Suppressor macrophage treated with lipopolysaccharide for 1 hour (primary cell): Measurements from ENCODE around the gene HSH2D.

ENCODE experiments used
- DNase-seq, 3 donors: peaks; one replicate each; pipeline ENCODE4 v3.0.0-alpha.2; 2020 to 2022

HSH2D gene

GRCh38 chr19:16197188-16197621 is 53.7 kb downstream of the HSH2D start:
- DNase-seq = no peak

GRCh38 chr19:16197622-16198369 is 54.3 kb downstream of the HSH2D start, which contains the start of gene AP1M1:
Gene AP1M1, plus strand, starts transcription at chr19:16197911. Its CDS starts 116 bp downstream, at chr19:16198027.
- DNase-seq = peak; percentile 99

- peak in 1 of 3 donors; percentile 31 for DNase-seq
Measured at GRCh38 chr19:16198370-16198651, 54.8 kb downstream of the HSH2D start.

DNA sequence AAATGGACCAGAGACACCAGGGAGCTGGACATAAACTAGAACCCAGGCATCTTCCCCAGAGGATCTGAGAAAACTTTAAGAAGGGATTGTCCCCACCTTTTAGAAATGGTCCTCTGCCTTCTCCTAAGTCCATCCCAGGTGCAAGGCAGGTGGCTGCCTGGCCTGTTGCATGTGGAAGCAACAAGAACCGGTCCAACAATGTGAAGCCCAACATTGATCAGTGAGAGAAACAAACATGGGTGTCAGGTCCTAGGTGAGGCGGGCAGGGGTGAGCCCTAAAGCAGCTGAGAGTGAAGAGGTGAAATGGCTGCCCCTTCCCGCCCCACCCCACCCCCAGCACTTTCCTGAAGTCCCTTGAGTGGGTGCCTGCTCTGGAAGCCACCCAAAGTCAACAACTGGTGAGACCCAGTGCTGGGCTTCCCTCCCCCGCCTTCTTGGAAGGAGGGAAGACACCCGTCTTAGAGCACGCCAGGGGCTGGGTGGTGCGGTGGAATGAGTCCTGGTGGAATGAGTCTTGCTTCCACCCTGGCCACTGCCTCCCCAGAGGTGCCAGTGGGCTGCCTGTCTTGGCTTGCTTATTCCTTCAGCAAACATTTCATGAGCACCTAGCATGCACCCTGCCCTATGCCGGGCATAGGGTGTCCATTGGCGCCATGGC is 55.9 kb downstream of the HSH2D start:
- DNase-seq = no peak

GRCh38 chr19:16200038-16201010 is 56.8 kb downstream of the HSH2D start:
- DNase-seq = peak in 2 of 3 donors; percentile 10 to 16

DNA sequence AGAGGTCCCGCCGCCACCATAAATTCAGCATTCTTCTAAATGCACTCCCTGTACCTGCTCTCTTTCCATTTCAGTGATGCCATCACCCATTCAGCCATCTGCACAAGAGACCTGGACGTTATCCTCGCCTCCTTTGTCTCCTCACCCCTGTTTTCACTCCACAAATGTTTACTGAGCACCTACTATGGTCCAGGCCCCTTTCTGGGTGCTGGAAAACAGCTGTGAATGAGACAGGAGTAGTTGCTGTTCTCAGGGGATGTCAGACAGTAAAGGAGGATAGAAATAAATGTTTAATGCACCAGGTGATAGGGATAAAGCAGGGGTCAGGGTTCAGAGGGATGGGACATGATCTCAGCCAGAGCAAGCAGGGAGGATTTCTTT is 57.5 kb downstream of the HSH2D start:
- no peak for DNase-seq

DNA sequence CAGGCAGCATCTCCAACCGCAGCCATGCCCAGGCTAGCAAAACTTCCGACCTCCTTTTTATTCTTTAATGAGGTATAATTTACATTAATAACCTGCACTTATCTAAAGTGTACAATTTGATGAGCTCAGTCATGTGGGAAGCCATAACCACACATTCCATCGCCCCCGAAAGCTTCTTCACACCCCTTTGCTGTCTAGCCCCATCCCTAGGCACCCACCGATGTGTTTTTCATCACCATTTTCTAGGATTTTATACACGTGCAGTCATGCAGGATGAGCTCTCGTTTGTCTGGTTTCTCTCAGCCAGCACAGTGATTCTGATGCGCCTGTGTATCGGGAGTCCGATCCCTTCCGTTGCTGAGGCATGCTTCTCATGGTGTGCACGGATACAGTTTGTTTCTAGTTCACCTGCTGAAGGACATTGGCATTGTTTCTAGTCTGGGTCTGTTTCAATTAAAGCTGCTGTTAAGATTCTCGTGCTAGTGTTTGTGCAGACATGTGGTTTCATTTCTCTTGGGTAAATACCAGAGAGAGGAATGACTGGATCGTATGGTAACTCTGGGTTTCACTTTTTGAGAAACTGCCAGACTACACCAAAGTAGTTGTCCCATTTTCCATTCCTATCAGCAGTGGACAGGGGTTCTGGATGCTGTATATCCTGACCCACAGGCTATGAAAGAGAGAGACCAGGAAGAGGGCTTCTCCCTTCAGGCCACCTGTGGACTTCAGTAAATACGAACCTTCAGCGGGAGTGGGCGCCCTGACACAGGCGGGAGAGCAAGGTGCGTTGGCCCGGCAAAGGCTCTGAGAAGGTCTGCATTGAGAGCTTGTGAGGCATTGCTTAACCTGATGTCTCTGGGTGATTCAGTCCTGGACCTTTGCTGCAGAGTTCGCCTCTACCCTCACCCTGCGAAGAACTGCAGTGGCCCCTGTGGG is 59.1 kb downstream of the HSH2D start:
- DNase-seq = no peak

- no peak for DNase-seq
Measured at GRCh38 chr19:16203256-16204004, 59.9 kb downstream of the HSH2D start.

DNA sequence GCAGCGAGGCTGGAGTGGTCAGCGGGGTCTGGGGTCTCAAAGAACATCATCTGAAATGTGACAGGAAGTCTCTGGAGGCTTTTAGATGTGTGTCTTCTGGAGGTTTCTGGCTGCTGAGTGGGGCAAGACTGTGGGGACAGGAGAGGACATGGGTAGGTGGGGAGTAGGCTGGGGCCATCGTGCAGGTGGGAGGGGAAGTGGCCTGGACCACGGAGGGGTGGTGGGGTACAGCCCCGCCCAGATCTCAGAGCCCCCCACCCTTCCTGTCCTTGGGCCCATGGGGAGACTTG is 60.5 kb downstream of the HSH2D start:
- DNase-seq = no peak

DNA sequence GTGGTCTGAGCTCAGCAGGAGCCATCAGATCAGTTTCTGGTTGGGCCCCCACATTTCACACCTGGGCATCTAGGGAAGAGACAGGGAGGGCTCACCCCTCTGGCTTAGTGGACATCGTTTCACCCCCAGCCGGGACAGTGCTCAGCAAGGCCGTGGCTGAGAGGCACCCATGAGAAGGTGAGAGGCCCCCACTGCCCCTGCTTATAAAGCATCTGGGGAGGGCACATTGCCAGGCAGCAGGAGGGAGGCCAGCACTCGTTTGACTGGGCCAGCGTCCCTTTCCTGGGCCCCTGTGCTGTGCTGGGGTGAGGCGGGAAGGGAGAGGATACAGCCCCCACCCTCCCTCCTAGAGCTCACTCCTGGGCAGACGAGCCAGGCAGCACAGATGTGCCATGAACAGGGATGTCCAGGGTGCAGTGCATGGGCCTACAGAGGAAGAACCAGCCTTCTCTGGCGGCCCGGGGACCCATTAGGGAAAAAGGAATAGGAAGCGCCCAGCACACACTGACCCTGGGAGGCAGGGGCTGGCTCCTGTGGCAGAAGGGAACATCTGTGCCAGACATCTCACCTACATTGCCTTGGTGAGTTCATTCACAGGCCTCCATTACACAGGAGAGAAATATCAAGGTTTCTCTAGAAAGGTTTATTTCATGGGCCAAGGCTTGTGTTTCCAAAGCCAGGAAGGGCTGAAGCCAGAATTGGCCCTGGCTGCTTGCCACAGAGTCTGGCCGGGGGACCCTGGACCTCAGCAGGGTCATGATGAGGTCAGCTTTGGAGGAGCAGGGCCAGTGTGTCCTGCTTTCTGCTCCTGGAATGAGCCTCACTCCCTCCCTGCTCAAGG is 61.9 kb downstream of the HSH2D start:
- no peak for DNase-seq

DNA sequence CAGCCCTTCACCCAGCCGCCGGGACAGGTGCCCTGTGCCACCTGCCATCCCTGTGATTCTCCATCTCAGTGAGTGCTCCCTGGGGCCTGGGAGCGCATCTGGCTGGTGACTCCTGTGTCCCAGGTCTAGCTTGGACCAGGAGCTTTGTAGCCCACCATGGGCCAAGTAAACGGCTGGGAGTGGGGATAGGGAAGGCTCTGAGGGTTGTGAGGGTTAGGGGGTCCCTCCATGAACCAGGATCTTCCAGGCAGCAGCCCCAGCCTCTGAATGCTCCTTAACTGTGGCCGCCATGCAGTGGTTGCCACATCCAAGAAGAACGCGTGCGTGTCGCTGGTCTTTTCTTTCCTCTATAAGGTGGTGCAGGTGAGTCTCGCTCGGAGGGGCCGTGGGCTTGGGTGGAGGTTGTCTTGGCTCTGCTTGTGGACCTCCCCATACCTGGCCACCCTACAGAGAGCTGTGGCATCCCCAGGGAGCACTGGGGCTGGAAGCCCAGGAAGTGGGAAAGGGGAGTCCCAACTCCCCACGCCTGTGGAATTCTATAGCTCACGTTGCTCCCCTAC is 62.6 kb downstream of the HSH2D start:
- DNase-seq = no peak

GRCh38 chr19:16206637-16207036 is 63.2 kb downstream of the HSH2D start:
- DNase-seq = no peak

DNA sequence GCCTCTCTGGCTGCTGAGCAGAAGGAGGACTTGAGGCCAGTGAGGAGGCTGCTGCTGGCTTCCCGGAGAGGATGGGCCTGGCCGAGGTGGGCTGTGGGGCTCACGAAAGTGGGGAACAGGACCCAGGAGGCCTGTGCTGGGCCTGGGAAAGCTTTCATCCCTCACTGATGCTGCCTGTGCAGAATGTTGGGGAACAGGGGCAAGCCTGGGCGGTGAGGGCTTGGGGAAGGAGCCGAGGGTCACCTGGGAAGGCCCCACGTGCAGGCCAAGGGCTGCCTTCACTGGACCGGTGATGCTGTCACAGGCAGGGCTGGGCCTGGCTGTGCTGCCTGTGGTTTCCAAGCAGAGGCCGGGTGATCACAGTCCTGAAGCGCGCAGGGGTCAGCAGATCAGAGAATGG is 63.6 kb downstream of the HSH2D start:
- DNase-seq = no peak

DNA sequence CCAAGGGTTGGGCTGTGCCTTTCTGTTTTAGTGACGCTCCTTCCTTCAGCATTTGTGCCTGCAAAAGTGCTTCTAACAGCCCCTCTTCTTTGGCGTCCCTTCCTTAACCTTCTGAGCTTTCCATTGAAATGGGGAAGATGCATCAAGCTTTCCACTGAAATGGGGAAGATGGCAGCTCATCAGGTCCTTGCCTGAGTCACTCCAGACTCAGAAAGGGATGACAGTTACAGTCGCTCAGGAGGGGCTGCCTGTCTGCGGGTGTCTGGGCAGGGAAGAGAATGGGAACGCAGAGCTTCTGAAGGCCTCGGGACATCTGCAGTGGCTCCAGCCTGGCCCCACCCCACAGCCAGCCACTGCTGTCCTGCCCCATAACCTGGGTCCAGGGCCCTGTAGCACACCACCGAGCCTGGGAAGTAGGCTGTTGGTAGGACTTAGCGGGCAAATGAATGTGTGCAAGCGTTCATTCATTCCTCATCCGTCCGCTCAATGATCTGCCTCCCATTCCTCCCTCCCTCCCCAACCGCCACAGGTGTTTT is 64.1 kb downstream of the HSH2D start:
- DNase-seq = peak; percentile 18 to 36 (median 25)
